Limb (tissue), 2 donors: ENCODE results near the gene LAG3.
A peak's percentile ranks its signal among the peaks of the same experiment; 100 is the strongest.

Experiments
- DNase-seq, 2 donors: peaks; one replicate each; pipeline ENCODE4 v3.0.0-alpha.2; 2016; ENCODE audit errors: extremely low spot score in 2 of 2

LAG3 gene

DNA sequence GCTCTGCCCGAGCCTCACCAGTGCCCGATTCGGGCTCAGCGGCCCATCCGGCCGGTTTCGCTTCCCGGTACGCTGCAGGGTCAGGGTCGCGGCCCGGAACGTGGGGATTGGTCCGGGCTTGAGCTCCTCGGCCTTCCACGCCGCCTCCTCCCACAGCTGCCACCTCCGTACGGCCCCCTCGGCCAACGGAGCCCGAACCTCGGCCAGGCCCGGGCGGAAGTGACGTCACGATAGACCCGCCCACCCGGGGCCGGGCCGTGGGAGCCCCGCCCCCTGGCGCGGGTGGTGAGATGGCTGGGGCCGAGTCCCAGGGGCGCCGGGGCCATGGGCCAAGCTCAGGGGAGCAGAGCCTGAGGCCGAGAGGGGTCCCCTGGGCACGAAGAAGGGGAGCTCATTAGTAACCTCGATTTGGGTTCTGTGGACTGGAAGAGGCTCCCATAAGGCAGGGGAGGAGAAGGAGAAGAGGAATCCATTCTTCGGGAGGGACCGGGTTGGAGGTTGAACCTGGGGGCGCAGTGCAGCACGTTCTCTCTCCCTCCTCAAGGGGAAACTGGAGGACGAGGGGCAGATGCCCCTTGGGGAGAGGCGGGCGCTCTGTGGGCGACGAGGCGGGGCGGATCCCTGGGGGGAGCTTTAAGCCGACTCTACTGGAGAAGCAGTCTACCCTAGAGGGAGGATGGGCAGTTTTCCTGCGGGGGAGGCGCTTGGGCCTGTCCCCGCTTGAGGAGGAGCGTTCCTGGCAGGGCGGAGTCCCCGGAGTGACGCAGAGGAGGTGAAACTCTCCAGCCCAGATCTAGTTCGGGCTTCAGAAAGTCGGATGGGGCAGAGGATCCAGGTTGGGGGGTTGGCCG lies 19.2 kb upstream of the LAG3 start, which contains the start of gene MLF2:
Gene MLF2, minus strand, starts transcription at position 221 of the 851 bp plus-strand sequence. CDS start 807 bp downstream, outside the sequence.
- DNase-seq: peak; percentile 98 to 99

DNA sequence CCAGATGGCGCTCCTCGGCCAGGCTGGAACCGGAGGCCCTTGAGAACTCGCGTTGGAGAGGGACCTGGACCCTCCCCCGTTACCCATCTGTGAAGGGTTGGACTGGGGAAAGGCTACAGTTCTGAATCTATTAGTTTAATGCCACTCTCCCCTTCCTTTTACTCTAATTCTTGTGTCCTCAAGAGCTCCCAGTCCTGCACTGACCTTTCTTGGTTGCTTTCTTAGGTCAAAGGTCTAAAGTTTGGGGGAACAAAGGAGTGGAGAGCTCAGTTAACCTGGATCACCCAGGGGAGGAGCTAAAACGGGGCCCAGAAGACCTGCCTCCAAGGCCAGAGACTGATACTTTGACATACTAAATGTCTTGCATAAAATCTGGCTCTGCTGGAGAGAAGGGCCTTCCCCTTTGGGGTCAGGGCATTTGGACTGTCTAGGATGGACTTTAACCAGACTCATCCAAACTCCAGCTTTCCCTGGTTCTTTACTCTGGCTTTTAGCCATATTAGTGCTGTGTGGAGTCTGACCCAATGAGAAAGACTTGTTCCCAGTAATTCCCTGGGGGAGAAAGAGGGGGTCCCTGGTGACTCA lies 18.5 kb upstream of the LAG3 start:
- no peak for DNase-seq

GRCh38 chr12:6754411-6754810 lies 17.9 kb upstream of the LAG3 start:
- no peak for DNase-seq

DNA sequence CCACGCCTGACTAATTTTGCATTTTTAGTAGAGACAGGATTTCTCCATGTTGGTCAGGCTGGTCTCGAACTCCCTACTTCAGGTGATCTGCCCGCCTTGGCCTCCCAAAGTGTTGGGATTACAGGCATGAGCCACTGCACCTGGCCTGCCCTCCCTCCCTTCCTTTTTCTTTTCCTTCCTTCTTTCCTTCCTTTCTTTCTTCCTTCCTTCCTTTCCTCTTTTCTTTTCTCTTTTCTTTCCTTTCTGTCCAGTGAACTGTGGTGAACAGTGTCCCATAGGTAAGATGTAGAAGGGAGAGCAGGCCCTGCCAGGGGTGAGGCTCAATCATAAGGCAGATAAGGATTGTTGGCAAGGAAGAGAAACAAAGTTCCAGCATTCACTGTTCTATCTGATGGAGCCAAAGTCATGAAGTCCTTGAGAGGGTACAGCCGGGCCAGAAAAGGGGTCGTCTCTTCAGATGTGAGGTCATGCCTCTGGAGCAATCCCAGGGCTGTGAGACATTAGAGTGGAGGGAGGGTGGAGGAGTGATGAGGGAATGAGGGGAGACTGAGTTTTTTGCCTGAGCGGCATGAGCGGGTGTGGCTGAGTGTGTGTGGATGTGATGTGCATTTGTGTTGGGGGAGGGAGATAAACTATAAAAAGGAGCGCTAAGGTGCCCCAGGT lies 15.2 kb upstream of the LAG3 start:
- DNase-seq: no peak

DNA sequence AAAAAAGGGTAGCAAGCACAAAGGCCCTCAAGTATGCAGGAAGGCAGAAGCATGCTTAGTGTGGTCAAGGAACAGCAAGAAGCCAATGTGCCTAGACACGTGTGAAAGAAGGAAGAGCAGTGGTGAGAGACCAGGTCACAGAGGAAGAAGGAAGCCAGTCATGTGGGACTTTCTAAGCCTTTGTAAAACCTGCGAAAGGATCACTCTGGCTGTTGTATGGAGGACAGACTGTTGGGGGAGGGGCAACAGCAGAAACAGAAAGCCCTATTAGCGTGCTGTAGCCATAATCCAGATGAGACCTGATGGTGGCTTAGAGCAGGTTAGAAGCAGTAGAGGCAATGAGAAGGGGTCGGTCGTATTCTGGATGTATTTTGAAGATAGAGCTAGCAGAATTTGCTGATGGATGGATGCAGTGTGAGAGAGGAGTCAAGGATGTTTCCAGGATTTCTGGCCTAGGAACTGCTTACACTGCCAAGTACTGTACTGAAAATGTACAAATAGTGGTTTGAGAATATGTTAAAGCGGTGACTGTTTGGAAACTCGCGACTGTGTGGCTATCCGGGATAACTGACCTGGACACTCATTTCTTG lies 13.7 kb upstream of the LAG3 start:
- no peak for DNase-seq

- no peak for DNase-seq
These were observed 12.6 kb upstream of the LAG3 start for GRCh38 chr12:6759741-6760140.

GRCh38 chr12:6763380-6763779 lies 8.9 kb upstream of the LAG3 start:
- DNase-seq: no peak

- peak; percentile 94 to 97 for DNase-seq
These were observed 8.1 kb upstream of the LAG3 start for GRCh38 chr12:6764011-6764828.

- DNase-seq: no peak
These were observed 7.2 kb upstream of the LAG3 start for GRCh38 chr12:6765048-6765633.

DNA sequence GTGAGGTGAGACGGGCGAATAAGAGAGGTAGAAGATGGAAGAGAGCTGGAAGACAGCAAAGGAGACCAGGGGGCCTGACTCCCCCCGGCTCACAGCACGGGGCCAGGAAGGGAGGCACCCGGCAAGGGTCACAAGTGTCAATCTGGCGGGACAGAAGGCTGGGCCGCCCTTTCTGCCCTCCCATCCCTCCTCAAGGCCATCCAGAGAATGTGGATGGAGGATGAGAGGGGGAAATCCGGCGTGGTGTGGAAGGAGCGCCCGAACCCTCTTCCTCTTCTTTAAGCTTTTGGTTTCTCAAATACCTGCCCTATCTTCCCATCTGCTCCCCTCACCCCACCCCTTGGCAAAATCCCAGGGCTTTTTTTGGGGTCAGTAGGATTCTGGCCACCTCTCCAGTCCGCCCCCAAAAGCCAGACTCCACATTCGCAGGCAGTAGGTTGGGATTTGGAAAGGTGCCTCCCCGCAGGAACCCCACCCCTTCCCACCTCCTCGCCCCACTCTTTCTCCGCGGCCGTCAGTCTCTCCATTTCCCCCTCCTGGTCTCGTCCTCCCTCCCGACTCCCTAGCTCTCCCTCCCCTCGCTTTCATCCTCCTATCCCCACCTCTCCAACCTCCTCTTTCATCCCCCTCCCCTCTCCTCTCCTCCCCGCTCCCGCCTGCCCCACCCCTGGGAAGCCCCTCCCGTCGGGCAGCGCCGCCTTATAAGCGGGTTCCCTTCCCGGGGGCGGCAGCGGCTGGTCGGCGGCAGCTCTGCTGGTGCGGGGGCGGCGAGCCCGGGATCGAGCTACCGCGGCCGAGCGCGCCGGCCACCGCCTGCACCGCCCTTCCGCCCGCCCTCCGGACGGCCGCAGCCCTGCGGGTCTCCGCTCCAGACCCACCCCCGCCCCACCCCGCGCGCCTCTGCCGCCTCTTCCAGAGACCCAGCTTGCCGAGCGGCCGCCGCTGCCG lies 6.4 kb upstream of the LAG3 start, which contains the start of gene PTMS:
Gene PTMS, plus strand, starts transcription at position 730 of the 948 bp plus-strand sequence. CDS start 343 bp downstream, outside the sequence.
- peak; percentile 93 to 95 for DNase-seq

DNA sequence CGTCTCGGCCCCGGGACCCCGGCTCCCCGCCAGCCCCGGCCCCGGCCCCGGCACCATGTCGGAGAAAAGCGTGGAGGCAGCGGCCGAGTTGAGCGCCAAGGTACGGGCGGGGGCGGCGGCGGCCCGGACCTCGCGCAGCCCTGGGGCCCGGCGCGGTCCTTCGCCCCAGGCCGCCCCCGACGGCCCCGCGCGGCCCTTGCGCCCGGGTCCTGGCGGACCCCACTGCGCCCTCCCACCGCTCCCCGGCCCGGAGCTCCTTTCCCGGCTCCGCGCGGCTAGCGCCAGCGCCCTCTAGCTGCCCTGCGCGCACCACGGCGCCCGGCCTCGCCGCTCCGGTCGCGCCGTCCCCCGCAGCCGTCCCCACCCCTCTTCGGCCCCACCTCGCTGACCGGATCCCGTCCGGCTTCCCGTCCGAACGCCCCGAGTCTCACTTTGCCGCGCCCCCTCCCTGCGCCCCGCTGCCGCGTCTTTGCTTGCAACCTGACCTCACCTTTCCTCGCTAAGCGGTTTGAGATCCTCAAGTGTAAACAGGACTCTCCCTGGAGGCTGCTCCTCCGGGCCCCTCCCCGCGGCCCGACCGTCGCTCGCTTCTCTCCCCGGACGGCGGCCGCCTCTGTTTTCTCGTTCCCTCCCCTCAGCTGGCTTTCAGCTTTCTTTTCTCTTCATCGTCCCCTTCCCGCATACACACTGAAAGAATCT lies 5.5 kb upstream of the LAG3 start:
- peak; percentile 62 to 86 for DNase-seq

DNA sequence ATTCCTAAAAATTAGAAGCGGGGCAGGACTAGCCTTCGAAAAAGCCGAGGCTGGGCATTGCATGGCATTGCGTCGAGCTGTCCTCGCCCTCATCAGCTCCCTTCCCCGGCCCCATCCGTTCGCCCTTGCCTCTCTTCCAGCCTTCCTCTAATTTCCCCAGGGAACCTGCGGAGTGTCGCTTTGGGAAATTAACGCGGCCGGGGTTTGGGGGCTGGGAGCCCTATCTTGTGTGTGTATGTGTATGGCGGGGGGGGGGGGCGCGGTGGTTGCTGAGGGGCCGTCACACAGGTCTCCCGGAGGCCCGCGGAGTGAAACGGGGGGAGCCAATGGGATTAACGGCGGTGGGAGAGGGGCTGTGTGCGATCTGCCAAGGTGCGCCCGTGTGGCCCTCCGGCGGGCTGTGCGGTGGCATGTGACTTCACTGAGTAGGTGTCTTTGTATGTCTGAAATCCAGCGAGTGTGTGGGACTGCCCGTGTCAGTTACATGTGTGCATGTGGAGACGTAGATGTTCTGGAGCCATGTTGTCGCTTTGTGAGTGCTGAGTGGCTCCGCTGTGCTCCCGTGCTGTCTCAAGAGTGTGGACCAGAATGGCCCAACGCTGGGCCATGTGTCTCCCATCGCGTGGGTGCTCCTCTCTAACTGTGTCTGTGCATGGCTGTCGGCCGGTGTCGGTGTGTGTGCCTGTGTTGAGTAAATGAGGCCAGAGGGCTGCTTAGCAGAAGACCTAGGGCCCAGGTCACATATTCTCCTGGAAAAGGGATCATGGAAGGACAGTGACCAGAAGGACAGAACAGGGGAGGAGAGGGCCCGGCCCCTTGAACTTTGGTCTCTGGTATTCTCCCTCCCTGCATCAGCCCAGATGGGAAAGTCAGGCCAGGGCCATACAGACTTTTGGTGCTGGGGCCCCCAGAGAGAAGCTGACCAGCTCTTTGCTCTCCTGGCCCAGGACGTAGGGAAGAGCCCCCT lies 4.7 kb upstream of the LAG3 start:
- peak; percentile 11 to 66 for DNase-seq

DNA sequence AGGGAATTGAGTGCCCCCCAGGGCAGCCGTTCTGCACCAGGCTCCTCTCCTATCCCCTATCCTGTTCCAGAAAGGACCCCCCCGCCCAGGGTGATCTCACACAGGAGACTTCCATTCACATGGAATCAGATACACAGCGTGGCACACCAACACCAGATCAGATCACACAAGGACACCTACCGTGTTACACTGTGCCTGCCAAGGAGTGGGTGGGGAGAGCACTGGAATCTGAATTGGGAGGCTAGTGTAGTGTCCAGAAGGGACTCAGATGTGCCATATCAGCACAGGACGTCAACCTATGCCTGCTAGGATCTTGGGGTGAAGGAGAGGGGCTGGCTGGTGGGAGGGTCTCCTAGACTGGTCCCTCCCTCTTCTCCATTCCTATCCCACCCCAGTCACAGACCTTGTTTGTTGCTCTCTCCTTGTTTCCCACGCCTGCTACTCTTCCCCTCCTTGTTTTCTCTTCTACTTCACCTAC lies 3.8 kb upstream of the LAG3 start:
- peak in 1 of 2 donors; percentile 48 for DNase-seq

DNA sequence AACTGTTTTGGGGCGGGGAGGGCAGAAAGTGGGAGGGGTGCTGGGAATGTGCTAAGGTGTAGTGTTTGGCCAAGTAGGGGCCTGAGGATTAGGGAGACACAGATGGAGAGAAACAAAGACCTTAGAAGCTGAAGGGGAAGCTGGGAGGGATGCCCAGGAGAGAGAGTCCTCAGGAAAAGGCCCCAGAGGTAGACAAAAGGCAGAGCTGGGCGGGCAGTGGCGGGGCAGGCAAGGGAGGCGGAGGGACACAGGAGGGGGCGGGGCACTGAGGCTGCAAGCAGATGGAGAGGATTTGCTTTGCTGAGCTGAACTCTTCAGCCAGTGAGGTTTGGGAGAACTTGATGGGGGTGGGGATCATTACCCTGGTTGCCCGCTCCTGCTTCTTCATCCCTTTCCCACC lies 3.3 kb upstream of the LAG3 start:
- DNase-seq: peak; percentile 50 to 75

DNA sequence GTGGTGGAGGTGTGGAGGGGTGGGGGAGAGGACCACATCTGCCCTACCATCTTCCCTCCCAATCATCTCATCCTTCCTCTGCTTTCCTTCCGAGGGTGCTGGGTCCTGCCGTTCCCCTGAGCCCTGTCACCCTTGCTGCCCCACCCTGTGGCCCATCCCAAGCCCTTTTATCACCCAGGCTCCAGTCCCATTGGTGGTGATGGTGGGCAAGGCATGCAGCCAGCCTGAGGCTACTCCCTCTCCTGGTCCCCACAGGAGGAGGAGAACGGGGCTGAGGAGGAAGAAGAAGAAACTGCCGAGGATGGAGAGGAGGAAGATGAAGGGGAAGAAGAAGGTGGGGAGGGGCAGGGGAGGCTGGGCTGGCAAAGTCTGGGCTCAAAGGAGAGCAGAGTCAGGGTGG lies 2.7 kb upstream of the LAG3 start:
- no peak for DNase-seq

GRCh38 chr12:6770094-6770493 lies 2.2 kb upstream of the LAG3 start:
- DNase-seq: no peak

DNA sequence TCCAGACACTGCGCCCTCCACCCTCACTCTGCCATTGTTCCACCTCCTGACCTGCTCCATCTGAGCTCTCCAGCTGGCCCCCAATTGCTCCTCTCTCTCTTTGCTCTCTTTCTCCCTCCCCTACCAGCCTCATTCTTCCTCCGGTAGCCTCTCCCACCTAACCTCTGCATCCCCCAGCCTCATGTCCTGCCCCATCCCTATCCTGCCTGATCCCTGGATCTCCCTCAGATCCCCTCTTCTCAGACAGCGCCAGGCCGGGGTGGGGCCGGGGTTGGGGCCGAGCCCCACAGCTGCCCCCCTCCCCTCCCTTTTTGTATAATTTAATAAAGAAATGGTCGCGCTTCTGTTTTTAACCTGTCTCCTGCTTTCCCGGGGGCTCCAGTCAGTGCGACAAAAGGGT lies 1.7 kb upstream of the LAG3 start:
- DNase-seq: no peak

DNA sequence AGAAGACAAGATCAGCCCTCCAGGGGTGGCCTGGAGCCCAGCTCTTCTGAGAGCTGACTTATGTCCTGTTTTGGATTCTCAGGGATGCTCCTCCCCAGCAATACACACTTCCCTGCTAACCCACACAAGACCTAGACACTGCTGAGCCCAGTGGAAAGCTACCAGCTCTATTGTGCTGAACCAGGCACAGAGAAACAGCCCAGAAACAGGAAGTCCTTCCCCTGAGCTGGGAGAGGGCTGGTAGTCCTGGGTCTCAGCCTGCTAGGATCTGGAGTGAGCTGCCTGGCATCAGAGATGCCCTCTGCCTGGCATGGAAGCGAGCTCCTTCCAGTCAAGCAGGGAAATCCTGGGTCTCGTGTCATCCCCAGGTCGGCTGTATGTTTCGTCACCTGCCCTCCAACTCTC lies 1.2 kb upstream of the LAG3 start:
- DNase-seq: no peak
